Activated CD4-positive, CD25-positive, alpha-beta regulatory T cell (primary cell): ENCODE data around the gene FBXO3.

Experiments
- DNase-seq, 4 experiments: peaks; one replicate each; lab custom pipeline; 2025; lab: John Stamatoyannopoulos, UW

The FBXO3 gene

DNA sequence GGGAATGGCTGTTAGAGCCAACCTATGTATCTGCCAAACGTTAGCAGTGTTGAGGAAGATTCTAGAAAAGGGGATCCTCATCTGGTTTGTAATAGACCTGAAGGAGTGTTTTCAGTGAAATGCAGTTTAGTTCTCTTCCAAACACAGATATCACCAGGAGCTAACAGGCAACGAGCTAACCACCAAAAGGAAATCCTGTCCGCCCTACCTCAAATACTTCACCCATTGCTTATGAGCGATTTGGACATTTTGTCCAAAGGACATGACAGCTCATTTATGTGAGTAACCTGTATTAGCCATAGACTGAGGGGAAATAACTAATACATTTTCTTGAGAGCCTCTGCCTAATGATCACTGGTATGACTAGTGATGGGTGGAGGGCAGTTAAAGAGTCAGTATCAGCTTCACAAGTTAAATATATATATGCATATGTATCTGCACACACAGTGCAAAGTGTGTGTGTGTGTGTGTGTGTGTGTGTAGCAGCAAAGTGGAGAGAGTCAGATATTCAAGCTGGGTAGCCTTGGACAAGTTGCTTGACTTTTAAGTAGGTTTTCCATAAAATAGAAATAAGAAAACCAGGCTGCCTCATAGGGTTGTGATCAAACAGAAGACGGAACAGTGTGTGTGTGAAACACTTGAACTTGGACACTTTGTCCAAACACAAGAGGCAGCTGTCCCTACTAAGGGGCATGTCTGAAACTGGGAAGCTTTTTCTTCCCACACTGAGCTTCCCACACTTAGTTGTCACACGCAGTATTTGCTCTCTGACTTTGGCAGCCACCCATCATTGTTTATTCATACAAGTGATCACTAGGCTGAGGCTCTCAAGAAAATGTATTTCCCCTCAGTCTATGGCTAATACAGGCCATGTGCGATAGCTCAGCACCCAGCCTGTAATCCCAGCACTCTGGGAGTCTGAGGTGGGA, 72.8 kb downstream of the FBXO3 start:
- DNase-seq, result no peak

GRCh38 chr11:33700502-33701271, 73.6 kb downstream of the FBXO3 start, which contains the start of gene C11orf91:
C11orf91 (minus strand) TSS chr11:33700826; CDS start chr11:33700740, 86 bp downstream.
- peak; percentile 87 to 95 (median 90) for DNase-seq

GRCh38 chr11:33700063-33700501, 74.2 kb downstream of the FBXO3 start:
- DNase-seq, result no peak

GRCh38 chr11:33699515-33700062, 74.7 kb downstream of the FBXO3 start:
- DNase-seq, result no peak

- no peak for DNase-seq
Observed at GRCh38 chr11:33698921-33699320, 75.4 kb downstream of the FBXO3 start.

DNA sequence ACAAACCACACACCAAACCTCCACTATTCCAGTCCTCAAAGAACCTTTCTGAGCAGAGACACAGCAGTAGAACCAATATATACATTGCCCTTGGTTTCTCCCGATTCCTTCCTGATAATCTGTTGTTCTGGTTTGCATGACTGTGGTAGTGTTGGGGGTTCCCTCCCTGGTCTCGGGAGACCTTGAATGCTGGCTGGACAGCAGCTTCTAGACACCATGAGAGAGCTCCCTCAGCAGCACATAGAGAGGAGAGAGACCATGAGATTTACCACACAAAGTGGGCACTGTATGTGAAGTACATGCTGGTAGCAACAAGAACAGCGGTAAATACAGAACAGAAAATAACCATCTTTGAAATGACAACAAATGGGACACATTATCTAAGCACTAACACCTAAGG, 76.3 kb downstream of the FBXO3 start:
- no peak for DNase-seq

- no peak for DNase-seq
Observed at GRCh38 chr11:33696931-33697638, 77.2 kb downstream of the FBXO3 start.

GRCh38 chr11:33696411-33696810, 77.9 kb downstream of the FBXO3 start:
- no peak for DNase-seq

GRCh38 chr11:33695051-33695566, 79.2 kb downstream of the FBXO3 start:
- DNase-seq, result no peak

GRCh38 chr11:33694346-33695050, 79.8 kb downstream of the FBXO3 start:
- no peak for DNase-seq

DNA sequence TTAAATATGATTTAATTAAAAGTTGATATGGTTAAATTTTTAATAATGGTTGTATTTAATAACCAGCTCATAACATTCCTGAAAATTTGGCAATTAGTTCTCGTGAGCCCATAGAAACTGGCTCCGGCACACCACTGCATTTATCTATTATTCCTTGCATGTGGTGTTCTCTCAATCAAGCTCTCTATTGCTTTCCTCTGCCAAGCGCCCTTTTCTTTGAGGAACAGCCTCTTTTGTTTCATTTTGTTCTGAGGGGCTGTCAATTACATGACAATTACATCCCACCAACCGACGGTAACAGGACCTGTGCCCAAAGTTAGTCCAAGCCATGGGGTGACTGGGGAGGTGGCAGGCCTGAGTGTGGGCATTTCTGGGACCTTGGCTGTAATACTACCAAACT, 81.8 kb downstream of the FBXO3 start:
- DNase-seq, result no peak

DNA sequence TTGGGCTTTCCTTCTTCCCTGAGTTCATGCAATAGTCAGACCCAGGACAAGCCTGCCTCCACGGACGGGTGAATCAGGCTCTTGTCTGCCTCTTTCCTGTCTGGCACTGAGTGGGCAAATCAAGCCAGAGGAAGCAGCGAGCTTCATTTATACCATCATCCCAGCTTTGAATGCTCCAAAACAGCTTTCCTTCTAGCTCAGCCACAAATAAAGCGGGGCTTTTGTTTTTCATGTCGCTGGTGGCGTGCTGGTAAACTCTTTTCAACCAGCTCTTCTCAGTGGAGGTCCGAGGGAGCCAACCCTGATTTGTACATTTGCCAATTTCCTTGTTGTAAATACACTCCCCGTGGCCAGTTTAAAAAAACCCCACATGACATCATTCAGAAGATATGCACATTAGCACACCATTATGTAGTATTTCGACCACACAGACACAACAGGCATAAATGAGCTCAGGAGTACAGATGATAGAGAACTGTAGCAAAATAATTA, 82.3 kb downstream of the FBXO3 start:
- DNase-seq, result no peak

DNA sequence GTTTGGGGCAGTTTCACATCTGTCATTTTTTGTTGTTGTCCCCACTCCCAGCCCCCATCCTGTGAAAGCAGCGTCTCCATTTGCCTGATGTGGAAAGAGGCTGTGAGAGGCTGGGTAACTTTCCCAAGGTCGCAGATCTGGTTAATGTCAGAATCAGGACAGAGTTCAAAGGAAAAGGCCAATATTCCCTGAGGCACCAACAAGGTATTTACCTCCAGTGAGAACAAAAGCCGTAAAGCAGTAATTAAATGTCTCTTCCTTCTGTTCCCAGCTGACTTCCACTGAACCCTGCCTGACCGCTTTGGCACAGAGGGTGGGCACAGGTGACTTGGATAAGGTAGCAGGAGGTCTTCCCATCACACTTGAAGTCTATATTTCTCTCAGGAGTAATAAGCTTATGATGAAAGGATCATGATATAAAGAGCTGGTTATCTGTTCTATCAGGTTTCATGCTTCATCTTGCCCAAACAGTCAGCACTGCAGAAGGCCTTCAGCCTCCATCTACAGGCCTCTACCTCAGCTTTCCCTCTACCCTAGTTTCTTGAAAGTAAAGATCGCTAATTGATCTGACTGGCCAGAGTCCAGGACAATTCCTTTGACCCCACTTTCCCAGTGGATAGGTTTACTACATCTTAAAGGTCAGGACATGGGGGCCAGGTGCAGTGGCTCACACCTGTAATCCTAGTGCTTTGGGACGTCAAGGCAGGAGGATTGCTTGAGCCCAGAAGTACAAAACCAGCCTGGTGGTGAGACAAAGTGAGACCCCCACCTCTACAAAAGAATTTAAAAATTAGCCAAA, 83.1 kb downstream of the FBXO3 start:
- no peak for DNase-seq
